Kidney (tissue), 14 donors: ENCODE measurements around the gene ATP12A. TPM values are rescaled to one million over a fixed set of nuclear protein-coding genes. Genes with fewer than 3 reads are reported as not detected.

Source experiments
- DNase-seq, 5 donors: peaks; one replicate each; pipeline ENCODE4 v3.0.0-alpha.2; 2013 to 2020
- FAIRE-seq: peaks from 2 replicates; lab custom pipeline; 2012; peaks lifted over from hg19 to GRCh38; lab: Jason Lieb, UNC
- H3K27ac ChIP-seq, 2 donors: one replicate each; pipeline ENCODE4 v1.7.0; 2013; ENCODE audit warnings: low read depth in 2 of 2, low read length in 2 of 2, inconsistent platforms in 1 of 2
- H3K27me3 ChIP-seq: one replicate; pipeline ENCODE4 v1.7.1; 2013; ENCODE audit warnings: low read length, inconsistent platforms; ENCODE audit not compliant: control insufficient read depth, insufficient read depth
- H3K36me3 ChIP-seq, 3 donors: one replicate each; pipeline versions ENCODE4 v1.7.0 to v1.7.1; 2013; ENCODE audit warnings: low read length in 3 of 3, control low read depth in 1 of 3, inconsistent platforms in 1 of 3; ENCODE audit not compliant: insufficient read depth in 3 of 3, control insufficient read depth in 2 of 3
- H3K4me1 ChIP-seq, 3 donors: one replicate each; pipeline versions ENCODE4 v1.7.0 to v1.7.1; 2013; ENCODE audit warnings: low read length in 3 of 3, inconsistent platforms in 1 of 3, low read depth in 1 of 3; ENCODE audit not compliant: control insufficient read depth in 2 of 3, insufficient read depth in 2 of 3
- H3K4me3 ChIP-seq, 3 donors: one replicate each; pipeline versions ENCODE4 v1.7.0 to v1.8.1; 2013; ENCODE audit warnings: low read length in 3 of 3, control low read depth in 1 of 3, inconsistent platforms in 1 of 3
- H3K9ac ChIP-seq, 3 donors: one replicate each; pipeline versions ENCODE4 v1.7.0 to v1.7.1; 2013; ENCODE audit warnings: low read length in 3 of 3, control low read depth in 1 of 3, inconsistent platforms in 1 of 3
- H3K9me3 ChIP-seq, 3 donors: one replicate each; pipeline versions ENCODE4 v1.7.0 to v1.7.1; 2013; ENCODE audit warnings: low read length in 3 of 3, control low read depth in 1 of 3, inconsistent platforms in 1 of 3; ENCODE audit not compliant: control insufficient read depth in 2 of 3, insufficient read depth in 1 of 3
- intact Hi-C: fragments of 100-400 bp; cut with DNase I; formaldehyde crosslinking; loops from one replicate; pipeline ENCODE4 v1.11.1; 2022
- polyA plus RNA-seq: library from polyadenylated mRNA; stranded (reverse); fragments of 350-450 nt; fragmentation: Illumina TruSeq; extraction: RNeasy Lipid Tissue Mini Kit (QIAGEN cat#74804); gene quantifications from one replicate; pipeline ENCODE4 v1.2.3, GENCODE V29; 2014; ENCODE audit warnings: low read depth, low replicate concordance; ENCODE audit not compliant: insufficient read depth
- total RNA-seq: library from RNA; stranded (reverse); fragmentation: NEBNext Ultra II Directional; extraction: Animal tissue kit (Norgen Biotek cat#: 25700); gene quantifications from one replicate; pipeline ENCODE4 v1.2.1, GENCODE V29; 2021
- TF ChIP-seq, protein P1 (sequence below): IDR thresholded peaks from 3 replicates; pipeline ENCODE4 v1.5.1; 2012; ENCODE audit warnings: mild to moderate bottlenecking, moderate library complexity, borderline replicate concordance; ENCODE audit not compliant: insufficient read depth; ENCODE audit errors: extremely low read depth
- donor health status: control.
- donor health status: control.
- donor health status: control.
- donor health status: control.
- donor health status: control.
- donor health status: DM: yes; HTN: yes; CAD: no.
- donor health status: Normal renal cell carcinoma (clear cell type).

ATP12A gene
- total and polyA plus RNA-seq, 2 donors from 2014 or later, result 0.22 to 6.5 TPM

DNA sequence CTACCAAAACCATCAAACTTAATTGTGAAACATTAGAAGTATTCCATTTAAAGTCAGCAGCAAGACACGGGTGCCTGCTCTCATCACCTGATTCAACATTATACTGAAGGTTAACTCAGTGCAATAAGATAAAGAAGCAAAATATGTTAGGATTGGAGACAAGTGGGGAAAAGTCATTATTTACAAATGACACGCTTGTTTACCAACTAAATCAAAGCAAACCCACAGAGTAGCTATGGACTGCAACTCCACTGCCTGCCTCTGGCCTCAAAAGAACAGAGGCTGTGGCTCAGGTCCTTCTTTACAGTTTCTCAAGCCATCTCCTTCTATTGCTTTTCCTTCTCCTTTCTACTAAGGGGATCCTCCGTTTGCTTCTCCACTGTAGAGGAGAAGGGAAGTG lies 21.0 kb upstream of the ATP12A start:
- H3K36me3 ChIP-seq, result no peaks in the 10 kb centered on the region
- intact Hi-C loops, result no loop called here

DNA sequence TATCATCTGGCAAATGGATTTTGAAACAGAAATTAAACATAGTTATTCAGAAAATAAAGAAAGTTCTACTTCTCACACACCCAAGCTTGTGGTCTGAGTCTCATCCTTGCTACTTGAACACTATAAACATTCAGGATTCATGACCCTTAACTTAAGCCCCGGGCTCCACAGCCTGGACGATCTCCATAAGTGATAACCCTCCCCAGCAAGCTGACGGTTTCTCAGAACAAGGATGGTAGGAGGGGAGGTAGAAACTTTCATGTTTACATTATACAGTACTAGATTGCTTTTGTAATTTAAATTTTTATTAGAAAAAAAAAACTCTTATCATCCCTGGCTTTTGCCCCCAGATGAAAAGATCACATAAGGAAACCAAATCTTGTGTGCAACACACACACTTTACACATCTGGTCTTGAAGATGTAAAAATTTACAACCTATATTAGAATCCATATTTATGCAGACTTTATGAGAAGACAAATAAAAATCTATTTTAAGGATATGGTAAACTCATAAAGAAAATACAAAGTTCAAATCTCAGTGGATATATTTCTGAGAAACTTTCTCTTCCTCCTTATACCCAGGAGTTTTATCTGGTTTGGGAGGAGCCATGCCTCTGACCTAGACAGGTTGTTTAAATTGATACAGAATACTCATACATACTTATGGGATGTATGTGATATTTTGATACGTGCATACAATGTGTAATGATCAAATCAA lies 20.0 kb upstream of the ATP12A start:
- Histone ChIP-seq H3K9ac (no peak overlapping the region), H3K4me3 (no peak overlapping the region), H3K4me1 (no peaks in the 10 kb centered on the region), H3K9me3 (no peaks in the 10 kb centered on the region), H3K27me3 (no peaks in the 10 kb centered on the region), H3K27ac (no peak overlapping the region), H3K36me3 (no peaks in the 10 kb centered on the region)
- DNase-seq, result no peak
- FAIRE-seq, result no peak
- TF ChIP-seq, protein P1, sequence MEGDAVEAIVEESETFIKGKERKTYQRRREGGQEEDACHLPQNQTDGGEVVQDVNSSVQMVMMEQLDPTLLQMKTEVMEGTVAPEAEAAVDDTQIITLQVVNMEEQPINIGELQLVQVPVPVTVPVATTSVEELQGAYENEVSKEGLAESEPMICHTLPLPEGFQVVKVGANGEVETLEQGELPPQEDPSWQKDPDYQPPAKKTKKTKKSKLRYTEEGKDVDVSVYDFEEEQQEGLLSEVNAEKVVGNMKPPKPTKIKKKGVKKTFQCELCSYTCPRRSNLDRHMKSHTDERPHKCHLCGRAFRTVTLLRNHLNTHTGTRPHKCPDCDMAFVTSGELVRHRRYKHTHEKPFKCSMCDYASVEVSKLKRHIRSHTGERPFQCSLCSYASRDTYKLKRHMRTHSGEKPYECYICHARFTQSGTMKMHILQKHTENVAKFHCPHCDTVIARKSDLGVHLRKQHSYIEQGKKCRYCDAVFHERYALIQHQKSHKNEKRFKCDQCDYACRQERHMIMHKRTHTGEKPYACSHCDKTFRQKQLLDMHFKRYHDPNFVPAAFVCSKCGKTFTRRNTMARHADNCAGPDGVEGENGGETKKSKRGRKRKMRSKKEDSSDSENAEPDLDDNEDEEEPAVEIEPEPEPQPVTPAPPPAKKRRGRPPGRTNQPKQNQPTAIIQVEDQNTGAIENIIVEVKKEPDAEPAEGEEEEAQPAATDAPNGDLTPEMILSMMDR, result no peak
- intact Hi-C loops, result no loop called here

More for the DNA sequence above, 21.0 kb upstream of the ATP12A start:
- H3K4me1 ChIP-seq, result no peaks in the 10 kb centered on the region
- FAIRE-seq (no peak), DNase-seq (no peak)
- no peak overlapping the region for H3K9ac ChIP-seq
- H3K27me3 ChIP-seq, result no peaks in the 10 kb centered on the region
- no peak overlapping the region for H3K27ac ChIP-seq
- no peak overlapping the region for H3K4me3 ChIP-seq
- H3K9me3 ChIP-seq, result no peaks in the 10 kb centered on the region
- TF ChIP-seq, protein P1, result no peak

DNA sequence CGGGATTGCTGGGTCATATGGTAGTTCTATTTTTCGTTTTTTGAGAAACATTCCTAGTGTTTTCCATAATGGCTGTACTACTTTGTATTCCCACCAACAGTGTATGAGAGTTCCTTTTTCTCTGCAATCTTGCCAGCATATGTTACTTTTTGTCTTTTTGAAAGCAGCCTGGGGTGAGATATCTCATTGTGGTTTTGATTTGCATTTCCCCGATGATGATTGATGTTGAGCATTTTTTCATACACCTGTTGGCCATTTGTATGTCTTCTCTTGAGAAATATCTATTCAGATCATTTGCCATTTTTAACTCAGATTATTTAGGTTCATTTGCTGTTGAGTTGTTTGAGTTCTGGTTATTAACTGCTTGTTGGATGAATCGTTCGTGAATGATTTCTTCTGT lies 18.5 kb upstream of the ATP12A start:
- intact Hi-C loops, result no loop called here
- TF ChIP-seq, protein P1, result no peak
- no peak for FAIRE-seq

More for the DNA sequence above, 18.5 kb upstream of the ATP12A start:
- DNase-seq, result no peak
- H3K27ac ChIP-seq, result no peak overlapping the region
- no peak overlapping the region for H3K9ac ChIP-seq
- H3K27me3 ChIP-seq, result no peaks in the 10 kb centered on the region
- H3K4me3 ChIP-seq, result no peak overlapping the region
- H3K36me3 ChIP-seq, result no peaks in the 10 kb centered on the region
- H3K4me1 ChIP-seq, result no peaks in the 10 kb centered on the region
- no peaks in the 10 kb centered on the region for H3K9me3 ChIP-seq
